ENCODE results near the gene THYN1.

GRCh38 chr11:134275534-134276395 lies 22.6 kb upstream of the THYN1 start, which contains the start of gene GLB1L3:
- TF ChIP-seq EZH2 (IDR thresholded peaks at IDR 0.05; ENCODE audit: low read length, unreplicated experiment) (no peak), CTCF (conservative IDR thresholded peaks at IDR 0.05; ENCODE audit: low read depth, low read length) (peak; percentile 37; the same call in 1 of the 2 replicates)

All from PC-3 (cell line).